Activated naive CD4-positive, alpha-beta T cell treated with anti-CD3 and anti-CD28 coated beads, Interleukin-2, amount 50 U/mL, for 72 hours (primary cell): ENCODE results near the gene NUP107. TPM values are rescaled to one million over a fixed set of nuclear protein-coding genes. Genes with fewer than 3 reads are reported as not detected.

Source experiments
- ATAC-seq, 2 donors: fragments of 150-1000 bp; cut with Tn5 transposase; 2 replicates each; pipeline ENCODE4 v1.10.0; 2021; ENCODE audit warnings: mild to moderate bottlenecking in 2 of 2, moderate library complexity in 2 of 2
- DNase-seq, 2 donors: peaks; one replicate each; pipeline ENCODE4 v3.0.0; 2021 to 2022; ENCODE audit warnings: low spot score in 2 of 2
- H3K27ac Mint-ChIP-seq, 2 donors: one replicate each; pipeline ENCODE4 v1.8.0; 2022; ENCODE audit warnings: mild to moderate bottlenecking in 2 of 2, mixed read lengths in 2 of 2
- H3K36me3 Mint-ChIP-seq, 2 donors: one replicate each; pipeline ENCODE4 v1.8.0; 2022; ENCODE audit warnings: mixed read lengths in 2 of 2
- H3K9me3 Mint-ChIP-seq, 2 donors: one replicate each; pipeline ENCODE4 v1.8.0; 2022; ENCODE audit warnings: mixed read lengths in 2 of 2
- total RNA-seq, 2 donors: library from RNA; stranded (reverse); gene quantifications; one replicate each; pipeline ENCODE4 v1.2.3, GENCODE V29; 2022

Gene NUP107
- total RNA-seq, 2 donors from 2014 or later, result 156 to 159 TPM

DNA sequence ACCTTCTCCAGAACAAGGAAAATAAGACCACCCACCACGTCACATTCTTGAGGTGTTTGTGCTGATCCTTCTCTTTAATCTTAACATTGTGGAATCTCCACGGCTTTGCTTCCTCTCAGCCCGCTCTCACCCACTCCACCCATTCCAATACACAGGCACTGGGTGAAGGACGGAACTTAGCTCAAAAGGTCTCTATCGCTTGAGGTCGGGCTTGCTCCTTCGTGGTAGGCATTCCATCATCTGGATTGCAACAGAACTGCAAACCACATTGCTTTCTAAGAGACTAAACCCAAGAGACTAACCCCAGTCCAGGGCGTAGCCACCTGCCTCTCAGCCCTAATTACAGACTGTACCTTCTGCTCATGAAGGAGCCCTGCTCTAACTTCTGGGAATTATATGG lies 97.2 kb downstream of the NUP107 start:
- no peaks in the 10 kb centered on the region for H3K9me3 Mint-ChIP-seq
- H3K36me3 Mint-ChIP-seq, result no peaks in the 10 kb centered on the region
- ATAC-seq (no peak), DNase-seq (no peak)
- no peak overlapping the region for H3K27ac Mint-ChIP-seq

- no peaks in the 10 kb centered on the region for H3K9me3 Mint-ChIP-seq
- H3K36me3 Mint-ChIP-seq, result no peaks in the 10 kb centered on the region
- DNase-seq, result no peak
- H3K27ac Mint-ChIP-seq, result no peak overlapping the region
- ATAC-seq, result no peak
Measured at GRCh38 chr12:68785358-68785757, 98.6 kb downstream of the NUP107 start.

DNA sequence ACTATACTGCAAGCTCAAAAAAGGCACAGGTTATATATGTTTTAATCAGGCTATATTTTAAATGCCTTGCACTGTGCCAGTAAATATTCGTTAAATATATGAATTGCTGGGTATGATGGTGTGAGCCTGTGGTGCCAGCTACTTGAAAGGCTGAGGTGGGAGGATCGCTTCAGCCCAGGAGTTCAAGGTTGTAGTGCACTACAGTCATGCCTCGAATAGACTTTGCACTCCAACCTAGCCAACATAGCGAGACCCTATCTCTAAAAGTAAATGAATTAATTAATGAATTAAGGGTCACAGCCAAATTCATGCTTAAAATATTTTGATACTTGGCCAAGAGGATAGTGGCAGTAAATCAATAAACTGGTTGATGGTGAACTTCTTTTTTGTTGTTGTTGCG lies 99.0 kb downstream of the NUP107 start:
- H3K36me3 Mint-ChIP-seq, result no peaks in the 10 kb centered on the region
- no peak for DNase-seq
- H3K9me3 Mint-ChIP-seq, result no peaks in the 10 kb centered on the region
- ATAC-seq, result no peak
- H3K27ac Mint-ChIP-seq, result no peak overlapping the region

- Mint-ChIP-seq H3K27ac (peak overlapping the region in 1 of 2 donors; percentile 63), H3K36me3 (no peaks in the 10 kb centered on the region), H3K9me3 (no peaks in the 10 kb centered on the region)
- ATAC-seq, result no peak
- no peak for DNase-seq
Measured at GRCh38 chr12:68786929-68787328, 100.2 kb downstream of the NUP107 start.

DNA sequence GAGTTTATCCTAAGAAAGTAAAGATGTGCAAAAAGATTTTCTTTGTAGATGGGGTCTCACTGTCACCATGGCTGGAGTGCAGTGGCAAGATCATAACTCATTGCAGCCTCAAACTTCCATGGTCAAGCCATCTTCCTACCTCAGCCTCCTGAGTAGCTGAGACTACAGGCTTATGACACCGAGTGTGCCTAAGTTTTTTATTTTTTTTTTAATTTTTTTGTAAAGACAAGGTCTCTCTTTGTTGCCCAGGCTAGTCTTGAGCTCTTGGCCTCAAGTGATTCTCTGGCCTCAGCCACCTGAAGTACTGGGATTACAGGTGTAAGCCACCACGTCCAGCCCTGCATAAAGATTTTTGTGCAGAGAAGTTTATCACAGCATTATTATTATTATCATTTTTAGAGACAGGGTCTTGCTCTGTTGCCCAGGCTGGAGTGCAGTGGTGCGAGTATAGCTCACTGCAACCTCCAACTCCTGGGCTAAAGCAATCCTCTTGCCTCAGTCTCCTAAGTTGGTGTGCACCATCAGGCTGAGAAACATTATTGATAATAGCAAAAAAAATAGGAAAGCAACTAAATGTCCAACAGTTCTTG lies 101.9 kb downstream of the NUP107 start:
- no peak for ATAC-seq
- H3K9me3 Mint-ChIP-seq, result no peaks in the 10 kb centered on the region
- no peak for DNase-seq
- no peak overlapping the region for H3K27ac Mint-ChIP-seq
- H3K36me3 Mint-ChIP-seq, result no peaks in the 10 kb centered on the region

DNA sequence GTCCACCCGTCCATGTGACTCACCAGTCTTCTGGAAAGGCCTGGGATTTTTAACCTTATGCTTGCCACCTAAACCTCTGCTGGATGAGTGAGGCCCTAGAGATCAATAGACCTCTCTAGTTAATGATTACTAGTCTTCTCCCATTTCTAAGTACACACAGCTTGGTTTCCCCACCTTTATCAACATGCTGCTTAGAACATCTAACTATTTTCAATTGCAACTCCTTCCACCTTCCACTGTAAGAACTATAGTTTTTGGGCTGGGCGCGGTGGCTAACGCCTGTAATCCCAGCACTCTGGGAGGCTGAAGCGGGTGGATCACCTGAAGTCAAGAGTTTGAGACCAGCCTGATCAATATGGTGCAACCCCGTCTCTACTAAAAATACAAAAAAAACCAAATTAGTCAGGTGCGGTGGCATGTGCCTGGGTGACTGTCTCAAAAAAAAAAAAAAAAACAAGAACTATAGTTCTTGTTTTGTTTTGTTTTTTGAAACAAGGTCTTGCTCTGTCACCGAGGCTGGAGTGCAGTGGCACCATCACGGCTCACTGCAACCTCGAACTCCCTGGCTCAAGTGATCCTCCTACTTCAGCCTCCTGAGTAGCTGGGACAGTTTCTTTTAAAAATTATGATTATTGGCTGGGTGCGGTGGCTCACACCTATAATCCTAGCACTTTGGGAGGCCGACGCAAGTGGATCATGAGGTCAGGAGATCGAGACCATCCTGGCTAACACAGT lies 102.5 kb downstream of the NUP107 start:
- H3K36me3 Mint-ChIP-seq, result no peaks in the 10 kb centered on the region
- DNase-seq (no peak), ATAC-seq (no peak)
- H3K27ac Mint-ChIP-seq, result no peak overlapping the region
- no peaks in the 10 kb centered on the region for H3K9me3 Mint-ChIP-seq

DNA sequence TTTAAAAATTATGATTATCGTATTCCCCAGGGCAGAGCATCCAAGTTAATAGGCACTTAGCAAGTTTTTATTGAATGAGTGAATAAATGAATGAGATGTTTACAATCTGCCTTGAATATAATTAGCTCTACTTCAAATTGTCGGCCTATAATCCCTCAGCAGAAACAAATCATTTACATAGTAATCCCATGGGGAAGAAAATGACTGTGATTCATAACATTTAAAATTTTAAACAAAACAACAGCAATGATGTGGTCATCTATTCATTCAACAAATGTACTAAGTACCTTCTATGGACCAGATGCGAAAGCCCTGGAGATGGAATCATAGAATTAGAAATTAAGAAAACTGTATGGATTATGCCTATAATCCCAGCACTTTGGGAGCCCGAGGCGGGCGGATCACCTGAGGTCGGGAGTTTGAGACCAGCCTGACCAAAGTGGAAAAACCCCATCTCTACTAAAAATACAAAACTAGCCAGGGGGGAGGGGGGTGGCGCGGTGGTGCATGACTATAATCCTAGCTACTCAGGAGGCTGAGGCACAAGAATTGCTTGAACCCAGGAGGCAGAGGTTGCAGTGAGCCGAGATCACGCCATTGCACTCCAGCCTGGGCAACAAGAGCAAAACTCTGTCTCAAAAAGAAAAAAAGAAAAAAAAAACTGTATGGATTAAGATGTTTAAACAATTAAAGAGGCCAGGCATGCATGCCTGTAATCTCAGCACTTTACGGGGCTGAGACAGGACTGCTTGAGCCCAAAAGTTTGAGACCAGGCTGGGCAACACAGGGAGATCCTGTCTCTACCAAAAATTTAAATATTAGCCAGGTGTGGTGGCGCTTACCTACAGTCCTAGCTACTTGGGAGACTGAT lies 103.5 kb downstream of the NUP107 start:
- Mint-ChIP-seq H3K27ac (no peak overlapping the region), H3K9me3 (no peaks in the 10 kb centered on the region), H3K36me3 (no peaks in the 10 kb centered on the region)
- ATAC-seq (no peak), DNase-seq (no peak)

- no peaks in the 10 kb centered on the region for H3K9me3 Mint-ChIP-seq
- H3K36me3 Mint-ChIP-seq, result no peaks in the 10 kb centered on the region
- no peak overlapping the region for H3K27ac Mint-ChIP-seq
- DNase-seq (no peak), ATAC-seq (no peak)
Measured at GRCh38 chr12:68790952-68791234, 104.1 kb downstream of the NUP107 start.

DNA sequence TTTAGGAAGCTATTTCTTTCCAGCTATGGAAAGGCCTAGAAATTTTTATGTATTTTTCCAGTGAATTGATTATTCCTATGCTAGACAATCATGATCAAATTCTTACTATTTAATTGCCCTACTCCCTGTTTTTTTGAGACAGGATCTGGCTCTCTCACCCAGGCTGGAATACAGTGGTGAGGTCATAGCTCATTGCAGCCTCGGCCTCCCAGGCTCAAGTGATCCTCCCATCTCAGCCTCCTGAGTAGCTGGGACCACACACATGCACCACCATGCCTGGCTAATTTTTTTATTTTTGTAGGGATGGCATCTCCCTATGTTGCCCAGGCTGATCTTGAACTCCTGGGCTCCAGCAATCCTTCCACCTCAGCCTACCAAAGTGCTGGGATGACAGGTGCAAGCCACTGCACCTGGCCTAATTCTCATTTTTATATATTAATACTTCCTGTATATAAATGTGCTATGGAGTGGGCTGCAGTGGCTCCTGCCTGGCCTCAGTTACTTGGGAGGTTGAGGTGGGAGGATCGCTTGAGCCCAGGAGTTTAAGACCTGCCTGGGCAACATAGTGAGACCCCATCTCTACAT lies 105.2 kb downstream of the NUP107 start:
- no peak for DNase-seq
- H3K27ac Mint-ChIP-seq, result no peak overlapping the region
- no peaks in the 10 kb centered on the region for H3K9me3 Mint-ChIP-seq
- no peak for ATAC-seq
- H3K36me3 Mint-ChIP-seq, result no peaks in the 10 kb centered on the region

DNA sequence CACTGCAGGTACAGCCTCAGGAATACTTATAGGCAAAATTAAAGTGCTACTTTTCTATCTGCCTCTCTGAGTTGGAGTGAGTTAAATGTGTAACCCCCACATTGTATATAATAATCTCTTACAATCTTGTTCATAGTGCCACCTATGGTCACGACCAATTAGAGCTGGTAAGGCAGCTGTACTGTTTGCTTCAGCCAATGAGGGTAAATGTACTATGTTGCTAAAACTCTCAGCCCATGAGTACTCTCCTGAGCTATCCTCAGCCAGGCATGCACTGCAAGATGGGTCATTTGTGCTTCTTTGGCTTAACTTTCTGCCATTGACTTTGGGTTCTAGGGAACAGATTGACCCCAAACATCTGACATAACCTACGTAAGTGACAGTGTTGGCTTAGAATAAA lies 106.2 kb downstream of the NUP107 start:
- peak; percentile 48 to 90 for ATAC-seq
- peak in 1 of 2 donors; percentile 20 for DNase-seq
- H3K9me3 Mint-ChIP-seq, result no peaks in the 10 kb centered on the region
- H3K36me3 Mint-ChIP-seq, result no peaks in the 10 kb centered on the region
- no peak overlapping the region for H3K27ac Mint-ChIP-seq

GRCh38 chr12:68793436-68793835 lies 106.7 kb downstream of the NUP107 start:
- H3K36me3 Mint-ChIP-seq, result no peaks in the 10 kb centered on the region
- DNase-seq (no peak), ATAC-seq (peak in 1 of 2 donors; percentile 19)
- no peaks in the 10 kb centered on the region for H3K9me3 Mint-ChIP-seq
- H3K27ac Mint-ChIP-seq, result no peak overlapping the region

- no peaks in the 10 kb centered on the region for H3K9me3 Mint-ChIP-seq
- H3K36me3 Mint-ChIP-seq, result no peaks in the 10 kb centered on the region
- DNase-seq, result no peak
- ATAC-seq, result no peak
- H3K27ac Mint-ChIP-seq, result no peak overlapping the region
Measured at GRCh38 chr12:68793975-68794652, 107.3 kb downstream of the NUP107 start.

- DNase-seq (no peak), ATAC-seq (peak; percentile 45 to 61)
- Mint-ChIP-seq H3K27ac (no peak overlapping the region), H3K9me3 (no peaks in the 10 kb centered on the region), H3K36me3 (no peaks in the 10 kb centered on the region)
Measured at GRCh38 chr12:68794653-68795251, 108.0 kb downstream of the NUP107 start.
